GM19372 (cell line): Measurements from ENCODE around the gene DIPK1A.
A peak's percentile ranks its signal among the peaks of the same experiment; 100 is the strongest.
"Not testable (repeated sequence)": the region's sequence is repeated elsewhere in the genome, so short reads cannot be mapped to it uniquely, and the experiment has no call there.

ENCODE experiments used
- ATAC-seq: cut with Tn5 transposase; IDR thresholded peaks from one replicate; pipeline ENCODE4 v1.9.1; 2021; ENCODE audit warnings: mild to moderate bottlenecking, low read depth, moderate library complexity; ENCODE audit not compliant: unreplicated experiment

Gene DIPK1A

DNA sequence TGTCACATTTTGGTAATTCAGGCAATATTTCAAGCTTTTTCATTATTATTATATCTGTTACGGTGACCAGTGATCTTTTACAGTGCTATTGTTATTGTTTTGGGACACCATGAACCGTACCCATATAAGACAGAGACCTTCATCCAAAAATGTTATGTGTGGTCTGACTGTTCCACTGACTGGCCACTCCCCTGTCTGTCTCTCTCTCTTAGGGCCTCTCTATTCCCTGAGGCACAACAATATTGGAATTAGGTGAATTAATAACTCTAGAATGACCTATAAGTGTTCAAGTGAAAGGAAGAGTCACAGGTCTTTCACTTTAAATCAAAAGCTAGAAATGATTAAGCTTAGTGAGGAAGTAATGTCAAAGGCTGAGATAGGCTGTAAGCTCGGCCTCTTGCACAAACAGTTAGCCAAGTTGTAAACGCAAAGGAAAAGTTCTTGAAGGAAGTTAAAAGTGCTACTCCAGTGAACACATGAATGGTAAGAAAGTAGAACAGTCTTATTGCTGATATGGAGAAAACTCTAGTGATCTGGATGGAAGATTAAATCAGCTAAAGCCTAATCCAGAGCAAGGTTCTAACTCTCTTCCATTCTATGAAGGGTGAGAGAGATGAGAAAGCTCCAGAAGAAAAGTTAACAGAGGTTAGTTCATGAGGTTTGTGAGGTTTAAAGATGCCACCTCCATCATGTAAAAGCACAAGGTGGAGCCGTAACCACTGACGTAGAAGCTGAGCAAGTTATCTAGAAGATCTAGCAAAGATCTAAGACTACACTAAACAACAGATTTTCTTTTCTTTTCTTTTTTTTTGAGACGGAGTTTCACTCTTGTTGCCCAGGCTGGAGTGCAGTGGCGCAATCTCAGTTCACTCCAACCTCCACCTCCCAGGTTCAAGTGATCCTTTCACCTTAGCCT, 19.7 kb upstream of the DIPK1A start:
- ATAC-seq = no peak

DNA sequence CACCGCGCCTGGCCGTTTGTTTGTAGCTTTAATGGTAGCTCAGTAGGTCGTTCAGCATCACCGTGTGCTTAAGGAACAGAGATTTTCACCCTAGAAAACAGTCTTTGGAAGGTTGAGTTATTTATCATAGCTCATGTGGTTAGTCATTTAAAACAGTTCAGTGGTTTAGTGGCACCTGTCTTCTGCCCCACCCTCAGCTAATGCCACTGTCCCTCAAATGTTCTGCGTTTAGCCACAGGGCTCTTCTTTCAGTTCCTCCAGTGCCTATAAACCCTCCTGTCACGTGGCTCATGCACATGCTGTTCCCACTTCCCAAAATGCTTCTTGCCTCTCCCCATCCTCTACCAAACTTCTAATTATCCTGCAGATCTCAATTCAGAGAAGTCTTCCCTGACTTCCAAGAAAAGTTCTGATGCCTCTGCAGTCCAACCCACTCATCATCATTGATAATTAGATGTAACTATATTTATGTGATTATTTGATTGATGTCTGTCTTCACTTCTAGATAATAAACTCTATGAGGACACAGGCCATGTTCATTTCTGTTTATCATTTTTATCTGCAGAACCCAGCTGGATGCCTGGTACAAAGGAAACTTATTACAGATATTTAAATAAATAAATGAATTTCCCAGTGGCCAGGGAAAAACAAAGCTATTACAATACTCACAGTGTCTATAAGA, 14.4 kb upstream of the DIPK1A start:
- peak; percentile 61 for ATAC-seq

DNA sequence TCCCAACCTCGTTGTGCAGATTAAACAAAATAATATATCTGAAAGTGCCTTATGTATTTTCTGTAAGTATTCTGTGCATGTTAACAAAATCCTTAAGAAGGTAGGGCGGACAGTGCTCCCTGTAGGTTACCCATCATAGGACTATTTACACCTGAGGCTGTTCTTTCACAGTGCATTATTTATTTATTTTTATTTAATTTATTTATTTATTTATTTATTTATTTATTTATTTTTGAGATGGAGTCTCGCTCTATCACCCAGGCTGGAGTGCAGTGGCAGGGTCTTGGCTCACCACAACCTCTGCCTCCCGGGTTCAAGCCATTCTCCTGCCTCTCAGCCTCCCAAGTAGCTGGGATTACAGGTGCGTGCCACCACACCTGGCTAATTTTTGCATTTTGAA, 12.8 kb upstream of the DIPK1A start:
- ATAC-seq = not testable (repeated sequence)

- no peak for ATAC-seq
These were observed 12.1 kb upstream of the DIPK1A start for GRCh38 chr1:92973203-92973897.

DNA sequence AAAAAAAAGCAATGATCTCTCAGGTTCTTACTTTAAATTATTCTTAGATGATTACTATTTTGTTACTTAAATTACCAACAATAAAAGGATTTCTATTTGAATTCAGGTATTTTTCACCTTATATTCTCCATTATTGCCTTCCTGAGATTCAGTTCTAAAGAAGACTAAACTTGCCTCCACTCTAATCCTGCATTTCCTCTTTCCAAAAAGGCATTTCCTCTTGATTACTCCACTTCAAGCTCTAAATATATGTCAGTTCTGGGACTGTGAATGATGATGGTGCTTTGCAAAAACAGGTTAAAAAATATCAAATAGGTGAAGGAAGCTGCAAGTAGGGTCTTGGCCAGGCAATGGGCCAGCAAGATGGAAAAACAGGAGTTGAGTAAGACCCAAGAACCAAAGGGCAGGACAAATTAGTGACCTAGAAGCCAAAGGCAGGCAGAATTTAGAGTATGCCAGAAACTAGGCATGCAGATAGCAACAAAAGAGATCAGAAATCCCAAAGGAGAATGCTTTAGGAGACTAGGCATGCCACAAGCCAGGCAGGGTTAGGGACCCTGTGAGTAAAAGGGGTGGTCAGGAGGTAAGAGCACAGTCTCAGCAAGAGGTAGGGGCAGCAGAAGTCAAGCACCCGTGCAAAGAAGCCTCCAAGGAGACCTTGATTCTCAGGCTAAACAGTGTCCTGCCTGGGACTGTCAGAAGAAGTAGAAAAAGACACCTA, 11.3 kb upstream of the DIPK1A start:
- ATAC-seq = no peak

GRCh38 chr1:92971932-92972331, 10.7 kb upstream of the DIPK1A start:
- ATAC-seq = not testable (repeated sequence)

- no peak for ATAC-seq
These were observed 9.9 kb upstream of the DIPK1A start for GRCh38 chr1:92970990-92971689.

- no peak for ATAC-seq
These were observed 8.3 kb upstream of the DIPK1A start for GRCh38 chr1:92969517-92969916.

DNA sequence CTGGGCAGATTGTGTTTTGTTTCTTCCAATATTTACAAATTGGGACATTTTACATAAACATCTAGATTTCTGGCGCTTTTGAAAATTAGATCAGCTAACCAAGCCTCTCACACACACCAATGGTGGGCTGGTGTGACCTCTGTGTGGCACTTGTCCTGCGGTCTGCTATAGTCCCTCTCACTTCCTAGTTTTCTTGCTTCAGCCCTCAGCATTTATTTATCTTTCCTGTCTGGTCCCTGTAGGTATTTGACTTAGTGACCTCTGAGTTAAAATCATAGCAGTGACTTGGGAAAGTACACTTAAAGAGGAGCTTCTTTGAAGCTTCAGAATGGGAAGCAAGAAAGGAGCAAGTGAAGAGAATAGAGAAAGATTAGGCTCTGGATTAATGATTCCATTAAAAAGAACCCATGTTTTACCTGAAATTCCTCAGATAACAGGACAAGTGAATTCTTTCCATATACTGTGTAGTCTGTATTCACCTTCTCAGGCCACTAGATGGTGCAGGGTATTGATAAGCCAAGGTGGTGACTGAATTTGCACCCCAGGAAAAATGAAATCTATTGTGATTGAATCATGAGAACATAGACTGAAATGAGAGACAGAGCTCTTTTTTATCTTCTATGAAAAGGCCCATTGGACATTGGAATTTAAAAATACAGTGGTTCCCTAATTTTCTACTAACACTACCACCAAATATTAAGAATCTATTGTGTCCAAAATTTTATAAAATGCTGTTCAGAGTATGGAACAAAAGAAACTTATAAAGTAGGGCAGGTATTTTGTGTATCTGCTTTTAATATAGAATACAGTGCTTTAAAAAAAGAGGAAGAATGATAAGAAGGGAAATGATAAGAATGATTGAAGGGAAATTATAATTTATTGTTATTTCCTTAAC, 7.1 kb upstream of the DIPK1A start:
- no peak for ATAC-seq

DNA sequence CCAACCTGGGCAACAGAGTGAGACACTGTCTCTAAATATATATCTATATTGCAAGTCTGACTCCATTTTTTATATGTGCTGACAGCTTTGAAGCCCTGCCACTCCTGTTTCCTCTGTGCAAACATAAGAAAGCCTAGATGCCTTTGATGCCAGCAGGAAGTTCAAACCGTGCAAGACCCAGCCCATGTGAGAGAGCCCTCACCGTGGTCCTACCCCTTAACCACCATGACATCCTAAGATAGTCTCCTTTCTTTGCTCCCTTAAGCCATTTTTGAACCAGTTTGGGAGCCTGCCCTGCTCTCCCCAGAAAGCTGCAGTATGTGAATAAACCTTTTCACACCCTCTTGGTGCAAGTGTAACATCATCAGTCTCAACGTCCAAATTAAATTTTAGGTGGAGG, 3.7 kb upstream of the DIPK1A start:
- ATAC-seq = no peak

DNA sequence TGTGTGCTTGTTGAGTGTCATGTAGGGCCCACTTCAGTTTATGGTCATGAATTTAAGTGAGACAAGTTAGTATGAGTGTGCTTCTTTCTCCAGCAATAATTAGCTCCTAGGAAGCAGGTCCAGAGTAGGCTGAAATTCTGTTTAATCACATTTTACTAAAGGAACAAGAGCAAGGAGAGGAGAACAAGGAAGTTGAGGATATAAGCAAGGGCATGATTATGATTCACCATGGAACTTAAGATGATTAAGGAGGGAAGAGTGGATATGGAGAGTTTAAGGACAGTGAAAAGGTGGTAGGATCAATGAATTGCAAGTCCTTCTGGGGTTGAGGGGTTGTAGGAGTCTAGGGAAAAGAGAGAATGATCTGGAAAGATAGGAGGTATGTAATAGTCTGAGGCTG, 3.1 kb upstream of the DIPK1A start:
- no peak for ATAC-seq

GRCh38 chr1:92961896-92962752, 862 bp upstream of the DIPK1A start:
- ATAC-seq = peak; percentile 48

DNA sequence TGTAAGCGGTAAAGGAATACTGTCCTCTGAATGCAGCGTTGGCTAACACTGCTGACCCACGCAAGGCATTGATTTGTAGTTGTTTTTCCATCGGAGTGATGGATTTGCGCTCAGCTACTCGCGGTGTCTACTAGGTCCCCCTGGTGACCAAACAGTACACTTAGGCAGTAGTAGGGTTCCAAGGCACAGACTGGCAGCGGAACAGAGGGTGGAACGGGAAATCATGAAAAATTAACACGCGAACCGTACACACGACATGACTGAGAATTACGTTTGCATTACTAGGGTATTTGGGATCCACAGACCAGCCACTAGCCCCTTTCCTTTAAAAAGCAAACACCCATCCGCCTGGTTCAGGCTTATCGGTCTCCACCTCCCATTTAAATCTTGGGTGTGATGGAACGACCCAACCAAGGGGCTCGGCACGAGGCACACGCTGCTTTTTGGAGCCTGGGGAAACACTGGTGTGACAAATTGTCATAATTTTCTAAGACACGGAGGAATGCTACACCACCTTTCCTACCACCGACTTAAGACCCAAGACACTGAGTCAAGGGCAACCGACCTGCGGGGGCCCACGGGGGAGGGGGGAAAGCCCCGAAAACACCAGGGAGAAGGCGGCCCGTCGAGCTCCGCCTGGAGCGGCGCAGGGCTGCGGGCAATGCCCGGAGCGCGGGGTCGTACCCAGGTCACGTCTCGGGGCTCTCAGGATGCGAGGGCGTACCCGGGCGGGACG, 699 bp downstream of the DIPK1A start:
- peak; percentile 29 for ATAC-seq

GRCh38 chr1:92958203-92958970, 2.9 kb downstream of the DIPK1A start:
- no peak for ATAC-seq

GRCh38 chr1:92957030-92957734, 4.1 kb downstream of the DIPK1A start:
- no peak for ATAC-seq
